Vagina (tissue), 2 donors: Measurements from ENCODE around the gene TTC7B.

Source experiments
- POLR2AphosphoS5 ChIP-seq, 2 donors: sonication (generic); formaldehyde crosslinking; IDR thresholded peaks; one replicate each; pipeline ENCODE4 v1.9.0; 2017; ENCODE audit warnings: antibody characterized with exemption in 2 of 2, mild to moderate bottlenecking in 2 of 2, low read depth in 1 of 2; ENCODE audit not compliant: insufficient read depth in 1 of 2
- TF ChIP-seq, protein P1 (sequence below), 3 experiments: fragments of 450-650 bp in 2 of 3; fragments of 200-600 bp in 1 of 3; sonication (generic) in 1 of 3; IDR thresholded peaks; one replicate each; pipeline ENCODE4 v1.5.1; 2017 to 2019; ENCODE audit warnings: antibody characterized with exemption in 3 of 3, mild to moderate bottlenecking in 2 of 3, moderate library complexity in 2 of 3

DNA sequence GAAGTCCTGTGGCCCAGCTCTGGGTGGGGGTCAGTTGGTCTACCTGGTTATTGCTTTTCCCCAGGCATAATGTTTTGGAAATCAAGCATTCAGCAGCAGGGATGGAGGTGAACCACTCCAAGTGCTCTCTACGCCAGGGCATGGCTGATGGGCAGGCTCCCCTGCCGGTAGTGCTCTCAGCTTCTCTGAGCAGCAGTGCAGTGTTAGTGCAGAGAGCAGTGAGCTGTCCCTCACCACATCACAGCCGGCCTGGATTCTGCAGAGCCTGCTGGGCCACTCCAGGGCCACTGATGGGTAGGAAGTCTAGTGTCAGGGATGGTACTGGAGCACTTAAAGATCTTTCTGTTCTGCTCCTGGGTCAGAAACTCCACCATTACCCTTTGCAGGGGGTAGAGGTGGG is 268.3 kb downstream of the TTC7B start:
- TF ChIP-seq, protein P1, sequence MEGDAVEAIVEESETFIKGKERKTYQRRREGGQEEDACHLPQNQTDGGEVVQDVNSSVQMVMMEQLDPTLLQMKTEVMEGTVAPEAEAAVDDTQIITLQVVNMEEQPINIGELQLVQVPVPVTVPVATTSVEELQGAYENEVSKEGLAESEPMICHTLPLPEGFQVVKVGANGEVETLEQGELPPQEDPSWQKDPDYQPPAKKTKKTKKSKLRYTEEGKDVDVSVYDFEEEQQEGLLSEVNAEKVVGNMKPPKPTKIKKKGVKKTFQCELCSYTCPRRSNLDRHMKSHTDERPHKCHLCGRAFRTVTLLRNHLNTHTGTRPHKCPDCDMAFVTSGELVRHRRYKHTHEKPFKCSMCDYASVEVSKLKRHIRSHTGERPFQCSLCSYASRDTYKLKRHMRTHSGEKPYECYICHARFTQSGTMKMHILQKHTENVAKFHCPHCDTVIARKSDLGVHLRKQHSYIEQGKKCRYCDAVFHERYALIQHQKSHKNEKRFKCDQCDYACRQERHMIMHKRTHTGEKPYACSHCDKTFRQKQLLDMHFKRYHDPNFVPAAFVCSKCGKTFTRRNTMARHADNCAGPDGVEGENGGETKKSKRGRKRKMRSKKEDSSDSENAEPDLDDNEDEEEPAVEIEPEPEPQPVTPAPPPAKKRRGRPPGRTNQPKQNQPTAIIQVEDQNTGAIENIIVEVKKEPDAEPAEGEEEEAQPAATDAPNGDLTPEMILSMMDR (IDR thresholded peaks at IDR 0.05): no peak
- TF ChIP-seq POLR2AphosphoS5 (IDR thresholded peaks at IDR 0.05; ENCODE audit: insufficient read depth in 1 of 2, low read depth in 1 of 2): no peak
